ENCODE measurements around the gene CLASRP. TPM values are rescaled to one million over a fixed set of nuclear protein-coding genes. Genes with fewer than 3 reads are reported as not detected.
A peak's percentile ranks its signal among the peaks of the same experiment; 100 is the strongest.

The CLASRP gene
- total and polyA plus RNA-seq, 11 donors: 25.8 to 68.2 (median 32.4) TPM

GRCh38 chr19:45078390-45079062 is 39.7 kb downstream of the CLASRP start:
- H3K4me3 ChIP-seq: peak overlapping the region; percentile 81 to 100 (median 94)
- TF ChIP-seq CTCF (IDR thresholded peaks at IDR 0.05) (no peak), POLR2A (IDR thresholded peaks at IDR 0.05) (no peak)
- no peak for ATAC-seq
- H3K36me3 ChIP-seq: peaks cover 0 to 13% (median 7%) of the 10 kb centered on the region in 9 donors
- H3K4me1 ChIP-seq: peaks cover 6 to 47% (median 28%) of the 10 kb centered on the region in 12 donors
- WGBS, 4 donors: 55 to 69% (median 60%) methylated on average over 9 to 10 of the region's 10 CpGs
- no peaks in the 10 kb centered on the region for H3K9me3 ChIP-seq
- intact Hi-C loops (cut with DNase I): loop anchor here in 3 of 10 donors (1.0 to 5.0 kb wide), 4 partner anchors 13 to 99 kb away; partner anchors contain the start of genes PPP1R37 (in 2 of the 3), BLOC1S3 (in 1 of the 3), CLASRP (in 1 of the 3) and TRAPPC6A (in 1 of the 3)
- DNase-seq: no peak
- H3K27me3 ChIP-seq: no peaks in the 10 kb centered on the region
- peak overlapping the region in 8 of 12 donors; percentile 69 to 87 (median 82) for H3K27ac ChIP-seq

- no peaks in the 10 kb centered on the region for H3K9me3 ChIP-seq
- peak; percentile 77 to 89 (median 87) for ATAC-seq
- TF ChIP-seq CTCF (IDR thresholded peaks at IDR 0.05) (peak in 3 of 12 donors; percentile 12 to 21 (median 16)), POLR2A (IDR thresholded peaks at IDR 0.05) (peak in 1 of 2 donors; percentile 63)
- peak within 1 kb of the TSS; percentile 60 to 87 (median 74) for H3K27ac ChIP-seq
- peaks cover 0 to 13% (median 7%) of the 10 kb centered on the region in 9 donors for H3K36me3 ChIP-seq
- WGBS, 4 donors: 0% methylated on average over 34 to 61 of the region's 61 CpGs
- DNase-seq: peak; percentile 73 to 86 (median 81)
- intact Hi-C loops (cut with DNase I): loop anchor here in 3 of 10 donors (1.0 to 5.0 kb wide), 4 partner anchors 12 to 98 kb away; partner anchors contain the start of genes PPP1R37 (in 2 of the 3), BLOC1S3 (in 1 of the 3), CLASRP (in 1 of the 3) and TRAPPC6A (in 1 of the 3)
- H3K27me3 ChIP-seq: no peaks in the 10 kb centered on the region
- peaks cover 6 to 47% (median 28%) of the 10 kb centered on the region in 12 donors for H3K4me1 ChIP-seq
- H3K4me3 ChIP-seq: peak within 1 kb of the TSS; percentile 81 to 100 (median 94)
These were observed 40.4 kb downstream of the CLASRP start, which contains the start of gene GEMIN7 for GRCh38 chr19:45079063-45079910. TSS of gene GEMIN7 (plus strand) at chr19:45079260. CDS start at chr19:45090115, 10,855 bp downstream.

- Histone ChIP-seq H3K36me3 (peaks cover 0 to 16% (median 12%) of the 10 kb centered on the region in 9 donors), H3K27me3 (no peaks in the 10 kb centered on the region), H3K9me3 (no peaks in the 10 kb centered on the region), H3K4me1 (peaks cover 6 to 46% (median 28%) of the 10 kb centered on the region in 12 donors), H3K4me3 (peak overlapping the region; percentile 81 to 100 (median 94)), H3K27ac (peak overlapping the region in 6 of 12 donors; percentile 69 to 87 (median 84))
- 8 to 10% (median 9%) methylated on average over 6 of the region's 6 CpGs for WGBS, 4 donors
- DNase-seq: peak in 1 of 5 donors; percentile 46
- TF ChIP-seq POLR2A (IDR thresholded peaks at IDR 0.05): no peak
- no peak for TF ChIP-seq CTCF (IDR thresholded peaks at IDR 0.05)
- intact Hi-C loops (cut with DNase I): loop anchor here in 3 of 10 donors (1.0 to 5.0 kb wide), 4 partner anchors 11 to 97 kb away; partner anchors contain the start of genes PPP1R37 (in 2 of the 3), BLOC1S3 (in 1 of the 3), CLASRP (in 1 of the 3) and TRAPPC6A (in 1 of the 3)
- no peak for ATAC-seq
These were observed 41.1 kb downstream of the CLASRP start for GRCh38 chr19:45079911-45080370.

Measured in heart left ventricle (tissue), 16 donors.